GM11168 (cell line): ENCODE results near the gene NOC4L.

Experiments
- in situ Hi-C: fragments of 300-500 bp; cut with MboI; formaldehyde crosslinking; loops from one replicate; pipeline ENCODE4 v1.12.0; 2022; ENCODE audit warnings: low sequenced_read_pairs; ENCODE audit not compliant: unreplicated experiment

The NOC4L gene

DNA sequence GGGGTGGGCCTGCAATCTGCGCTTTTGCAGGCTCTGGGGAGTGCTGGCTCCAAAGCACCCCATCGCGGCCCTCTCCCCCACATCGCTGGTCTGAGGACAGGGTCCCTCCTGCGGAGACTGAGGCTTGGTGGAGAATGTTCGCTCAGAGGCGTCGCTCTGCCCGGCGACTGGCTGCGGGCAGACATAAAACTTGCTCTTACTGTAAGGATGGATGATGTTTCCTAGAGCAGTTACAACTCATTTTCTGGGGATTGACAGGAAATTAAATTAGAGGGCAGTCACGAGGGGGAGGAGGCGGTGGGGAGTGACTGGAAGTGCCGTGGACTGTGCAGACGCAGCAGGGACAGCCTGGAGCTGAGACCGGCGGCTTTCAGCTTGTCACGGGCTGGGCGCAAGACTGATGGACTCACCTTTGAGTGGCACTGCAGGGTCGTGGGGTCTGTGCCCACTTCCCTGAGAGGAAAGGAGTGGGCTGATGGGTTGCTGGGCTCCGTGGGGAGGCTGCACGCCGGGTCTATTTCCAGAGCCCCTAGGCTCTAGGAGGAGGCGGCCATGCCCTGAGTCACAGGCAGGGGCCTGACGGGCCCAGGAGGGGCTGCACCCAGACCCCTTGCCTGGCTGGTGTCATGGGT, 32.8 kb downstream of the NOC4L start:
- in situ Hi-C loops, result no loop called here

DNA sequence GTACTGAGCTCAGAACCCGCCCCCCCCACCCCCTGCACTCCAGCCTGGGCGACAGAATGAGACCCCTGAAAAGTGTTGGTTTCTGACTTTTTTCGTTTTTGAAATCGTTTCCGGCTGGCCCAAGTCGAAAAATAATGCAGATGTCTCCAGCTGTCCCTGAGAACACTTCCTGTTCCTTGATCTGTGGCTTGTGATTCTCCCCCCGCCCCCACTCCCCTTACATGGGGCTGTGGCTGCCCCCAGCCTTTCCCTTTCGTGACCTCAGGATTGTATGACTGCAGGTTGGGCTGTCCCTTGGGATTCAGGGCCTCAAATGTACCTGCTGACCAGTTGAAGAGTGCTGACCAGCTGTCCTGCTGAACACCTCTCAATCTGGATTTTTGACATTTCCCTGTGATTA, 34.1 kb downstream of the NOC4L start:
- in situ Hi-C loops, result no loop called here

DNA sequence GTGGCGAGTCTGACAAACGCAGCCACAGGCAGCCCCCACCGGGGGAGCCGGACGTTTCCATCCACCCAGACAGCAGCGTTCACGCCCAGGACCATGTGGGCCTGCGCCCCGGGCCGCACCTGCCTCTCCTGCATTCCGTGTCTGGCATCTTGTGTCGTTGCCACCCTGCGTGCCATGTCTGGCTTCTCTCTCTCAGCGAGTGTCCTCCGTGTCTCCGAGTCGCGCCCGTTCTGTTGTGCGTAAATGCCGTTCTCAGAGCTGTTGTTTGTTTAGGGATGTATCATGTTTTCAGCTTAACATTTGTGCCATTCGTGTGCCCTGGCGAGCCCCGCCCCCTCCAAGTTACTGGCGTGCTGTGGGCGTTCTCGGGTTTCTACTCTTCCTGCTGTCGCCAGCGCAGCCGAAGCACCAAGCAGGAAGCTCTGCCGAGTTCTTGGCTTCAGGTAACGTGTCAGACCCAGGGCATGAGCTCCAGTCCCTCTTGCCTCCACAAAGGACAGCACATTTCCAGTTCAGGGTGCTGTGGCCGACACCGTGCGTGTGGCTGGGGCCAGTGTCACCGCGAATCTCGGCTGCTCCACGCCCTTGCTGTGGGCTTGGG, 34.6 kb downstream of the NOC4L start:
- in situ Hi-C loops, result no loop called here

- in situ Hi-C loops, result no loop called here
Measured at GRCh38 chr12:132179431-132180362, 35.4 kb downstream of the NOC4L start.

DNA sequence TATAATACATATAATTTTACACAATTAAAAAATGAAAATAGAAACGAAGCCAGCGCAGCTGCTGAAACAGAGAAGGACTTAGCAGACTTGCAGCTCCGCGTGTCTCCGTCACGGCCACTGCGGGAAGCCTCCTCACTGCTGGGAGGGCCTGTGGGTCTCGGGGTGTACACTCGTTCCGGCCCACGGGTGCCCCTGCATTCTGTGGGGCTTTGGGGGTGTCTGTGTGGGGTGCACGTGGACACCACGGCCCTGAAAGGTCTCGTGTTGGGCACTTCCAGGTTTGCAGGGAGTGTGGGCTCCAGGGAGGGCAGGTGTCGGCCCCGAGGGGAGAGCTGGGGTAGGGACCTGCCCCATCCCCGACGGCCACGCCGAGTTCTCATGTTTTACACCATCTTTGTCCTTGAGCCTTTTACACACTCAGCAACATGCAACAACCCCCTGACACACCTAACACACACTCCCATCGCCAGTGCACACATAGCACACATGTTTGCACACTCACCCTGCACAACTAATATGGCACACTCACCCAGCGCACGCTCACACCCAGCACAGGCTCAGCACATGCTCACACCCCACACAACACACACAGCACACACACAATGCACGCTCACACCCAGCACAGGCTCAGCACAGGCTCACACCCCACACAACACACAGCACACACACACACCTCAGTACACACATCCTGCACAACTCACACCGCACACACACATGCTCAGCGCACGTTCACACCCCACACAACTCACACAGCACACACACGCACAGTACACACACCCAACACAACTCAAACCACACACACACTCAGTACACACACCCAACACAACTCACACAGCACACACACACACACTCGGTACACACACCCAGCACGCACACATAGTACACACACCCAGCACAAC, 36.6 kb downstream of the NOC4L start:
- in situ Hi-C loops, result no loop called here

DNA sequence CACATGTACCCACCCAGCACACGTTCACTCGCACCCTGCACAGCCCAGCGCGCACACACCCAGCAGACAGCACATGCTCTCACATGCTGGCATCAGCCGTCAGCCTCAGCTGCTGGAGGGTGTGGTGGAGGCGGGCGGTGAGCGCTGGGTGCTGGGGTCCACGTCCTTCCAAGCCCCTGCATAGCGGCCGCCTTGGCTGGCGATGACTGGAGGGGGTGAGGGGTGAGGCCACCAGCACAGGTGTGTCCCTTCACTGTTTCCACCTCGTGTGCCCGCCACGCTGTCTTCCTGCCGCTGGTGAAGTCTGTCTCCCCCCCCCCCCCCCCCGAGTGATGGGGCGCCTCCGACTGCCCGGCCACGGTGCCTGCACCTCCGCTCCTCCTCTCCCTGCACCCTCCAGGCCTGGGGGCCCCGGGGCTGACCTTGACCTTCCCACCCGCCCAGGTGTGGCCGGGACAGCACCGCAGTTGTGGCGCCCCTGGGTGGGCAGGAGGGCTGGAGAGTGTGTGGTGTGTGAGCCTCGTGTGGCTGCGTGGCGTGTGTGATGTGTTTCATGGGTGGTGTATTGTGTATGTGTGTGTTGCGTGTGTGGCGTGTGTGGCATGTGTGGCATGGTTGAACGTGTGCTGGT, 37.4 kb downstream of the NOC4L start:
- in situ Hi-C loops, result no loop called here

- in situ Hi-C loops, result no loop called here
Measured at GRCh38 chr12:132182206-132182710, 38.0 kb downstream of the NOC4L start.

GRCh38 chr12:132182711-132183365, 38.6 kb downstream of the NOC4L start:
- in situ Hi-C loops, result no loop called here

GRCh38 chr12:132185705-132186104, 41.4 kb downstream of the NOC4L start:
- in situ Hi-C loops, result no loop called here

DNA sequence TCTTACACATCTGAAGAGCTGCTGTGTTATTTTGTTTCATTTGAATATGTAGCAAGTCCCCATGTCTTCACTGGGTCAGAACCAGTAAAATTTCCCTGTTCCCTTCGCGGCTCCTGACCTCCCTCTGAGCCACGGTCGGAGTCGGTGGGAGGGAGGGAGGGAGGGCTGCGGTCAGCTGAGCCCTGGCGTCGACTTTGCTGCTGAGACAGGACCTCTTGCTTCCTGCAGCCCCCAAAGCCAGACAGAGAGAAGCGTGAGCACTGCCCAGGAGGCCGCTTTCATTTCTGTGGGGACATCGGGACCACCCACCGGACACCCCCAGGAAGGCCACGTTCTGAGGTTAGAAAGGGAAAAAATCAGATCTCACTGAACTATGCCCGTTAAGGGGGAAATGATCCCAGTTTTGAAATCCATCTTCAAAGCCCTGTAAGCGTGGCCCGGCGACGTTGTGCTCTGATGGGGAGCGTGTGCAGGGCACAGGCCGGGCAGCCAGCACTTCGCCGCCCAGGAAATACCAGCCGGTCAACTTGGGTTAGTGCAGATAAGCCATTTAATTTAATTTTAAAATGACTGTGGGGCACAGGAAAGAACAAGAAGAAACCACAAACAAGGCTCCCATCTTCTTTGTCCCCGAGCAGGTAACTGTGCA, 42.1 kb downstream of the NOC4L start:
- in situ Hi-C loops, result no loop called here

DNA sequence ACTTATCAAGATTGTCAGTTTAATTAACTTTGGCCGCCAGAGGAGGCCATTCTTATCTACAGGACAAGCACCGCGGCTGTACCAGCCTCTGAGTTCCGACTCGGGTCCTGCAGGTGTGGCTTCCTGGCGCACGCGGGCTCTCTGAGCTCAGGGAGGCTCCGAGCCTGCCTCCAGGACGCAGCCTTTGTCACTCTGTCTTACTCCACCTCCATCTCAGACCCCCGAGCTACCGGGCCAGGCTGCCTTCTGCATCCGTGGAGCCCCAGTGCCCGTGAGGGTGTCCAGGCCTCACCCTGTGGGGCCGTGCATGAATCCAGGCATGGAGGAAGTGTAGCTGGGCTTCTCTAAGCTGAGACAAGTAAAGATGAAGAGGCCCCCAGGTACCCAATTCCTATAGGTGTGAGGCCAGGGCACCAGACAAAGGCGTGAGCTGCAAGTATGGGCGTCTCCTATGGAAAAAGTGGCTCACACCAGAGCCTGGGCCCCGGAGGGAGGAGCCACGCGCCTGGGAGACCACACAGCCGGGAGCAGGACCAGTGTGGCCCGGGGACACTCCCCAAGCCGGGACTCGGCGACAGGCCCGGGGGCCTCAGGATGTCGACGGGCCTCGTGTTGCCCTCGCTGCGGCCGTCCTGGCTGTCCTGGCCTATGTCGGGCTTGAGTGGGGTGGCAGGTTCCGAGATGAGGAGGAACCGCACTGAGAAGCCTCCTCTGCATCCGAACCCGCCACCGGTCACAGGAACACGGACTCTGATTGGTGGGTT, 42.8 kb downstream of the NOC4L start:
- in situ Hi-C loops, result no loop called here

- in situ Hi-C loops, result no loop called here
Measured at GRCh38 chr12:132187646-132188450, 43.6 kb downstream of the NOC4L start.

- in situ Hi-C loops, result no loop called here
Measured at GRCh38 chr12:132188451-132188901, 44.2 kb downstream of the NOC4L start.

GRCh38 chr12:132188916-132189325, 44.7 kb downstream of the NOC4L start:
- in situ Hi-C loops, result no loop called here

- in situ Hi-C loops, result no loop called here
Measured at GRCh38 chr12:132189378-132190011, 45.2 kb downstream of the NOC4L start.

GRCh38 chr12:132190012-132190755, 45.9 kb downstream of the NOC4L start:
- in situ Hi-C loops, result no loop called here
